ENCODE results near the gene ATG14. TPM values are rescaled to one million over a fixed set of nuclear protein-coding genes. Genes with fewer than 3 reads are reported as not detected.
"Not testable (repeated sequence)": the region's sequence is repeated elsewhere in the genome, so short reads cannot be mapped to it uniquely, and the experiment has no call there.

Gene ATG14
- total RNA-seq, 8 experiments from 2014 or later = 7.7 to 19.1 (median 13.6) TPM

DNA sequence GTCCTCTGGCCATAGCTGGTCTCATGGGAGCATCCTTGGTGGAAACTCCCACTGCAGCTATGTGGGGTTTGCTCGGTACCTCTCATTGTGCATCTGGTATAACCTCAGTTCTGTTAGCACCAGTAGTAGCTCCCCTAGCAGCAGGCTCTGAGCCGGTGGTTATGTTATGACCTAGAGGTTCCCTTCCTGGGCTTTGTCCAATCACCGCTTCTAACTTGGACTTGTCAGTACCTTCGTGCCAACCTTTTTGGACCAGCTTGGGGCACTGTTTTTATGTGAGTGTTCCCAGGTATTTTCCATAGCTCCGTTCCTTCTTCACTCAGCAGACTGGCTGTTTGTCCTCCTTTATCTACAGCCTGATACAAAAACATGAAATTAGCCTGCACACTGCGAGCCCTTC, 55.7 kb downstream of the ATG14 start:
- Histone ChIP-seq H3K4me3 (no peak overlapping the region), H3K4me1 (replicated peaks in 1 of 2) (no peaks in the 10 kb centered on the region), H3K27ac (no peak overlapping the region)
- in situ Hi-C loops (cut with MboI; ENCODE audit: low pct_unique_long_range_greater_than_20kb in 2 of 9, low sequenced_read_pairs in 9 of 9, unreplicated experiment in 9 of 9) = loop anchor here in 2 of 9 experiments (25.0 kb wide), 1 partner anchor 94 kb away; the partner anchor contains the start of gene FBXO34 (in 2 of the 2)
- 67 to 100% (median 85%) methylated on average over 1 to 5 of the region's 6 CpGs; no CpG with 5 or more reads in 2 of the 10 experiments for WGBS, 10 experiments
- no peak for ATAC-seq (replicated peaks in 6 of 8)

DNA sequence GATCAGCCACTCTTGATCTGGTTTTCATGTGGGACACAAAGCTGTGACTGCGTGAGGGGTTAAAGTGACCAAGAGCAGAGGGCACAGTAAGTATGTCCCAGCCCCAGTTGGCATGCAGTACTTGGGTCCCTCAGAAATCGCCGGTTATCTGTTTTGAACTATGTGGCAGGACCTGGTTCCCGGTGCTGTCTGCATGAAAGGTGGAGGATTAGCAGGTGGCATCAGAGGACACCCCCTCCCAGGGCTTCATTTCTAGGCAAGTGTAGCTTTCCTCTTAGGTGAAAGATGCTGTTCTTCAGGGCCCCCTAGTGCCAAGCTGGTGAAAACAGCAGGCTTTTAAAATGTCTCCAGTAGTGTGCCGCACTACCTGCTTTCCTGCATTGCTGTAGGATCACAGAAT, 57.1 kb downstream of the ATG14 start:
- H3K4me1 ChIP-seq (replicated peaks in 1 of 2) = no peaks in the 10 kb centered on the region
- no peak overlapping the region for H3K4me3 ChIP-seq
- no peak overlapping the region for H3K27ac ChIP-seq
- in situ Hi-C loops (cut with MboI; ENCODE audit: low pct_unique_long_range_greater_than_20kb in 2 of 9, low sequenced_read_pairs in 9 of 9, unreplicated experiment in 9 of 9) = loop anchor here in 2 of 9 experiments (25.0 kb wide), 1 partner anchor 92 kb away; the partner anchor contains the start of gene FBXO34 (in 2 of the 2)
- ATAC-seq (replicated peaks in 6 of 8) = peak; percentile 56 to 91 (median 70)
- 17 to 100% (median 70%) methylated on average over 1 to 4 of the region's 5 CpGs; no CpG with 5 or more reads in 5 of the 10 experiments for WGBS, 10 experiments

DNA sequence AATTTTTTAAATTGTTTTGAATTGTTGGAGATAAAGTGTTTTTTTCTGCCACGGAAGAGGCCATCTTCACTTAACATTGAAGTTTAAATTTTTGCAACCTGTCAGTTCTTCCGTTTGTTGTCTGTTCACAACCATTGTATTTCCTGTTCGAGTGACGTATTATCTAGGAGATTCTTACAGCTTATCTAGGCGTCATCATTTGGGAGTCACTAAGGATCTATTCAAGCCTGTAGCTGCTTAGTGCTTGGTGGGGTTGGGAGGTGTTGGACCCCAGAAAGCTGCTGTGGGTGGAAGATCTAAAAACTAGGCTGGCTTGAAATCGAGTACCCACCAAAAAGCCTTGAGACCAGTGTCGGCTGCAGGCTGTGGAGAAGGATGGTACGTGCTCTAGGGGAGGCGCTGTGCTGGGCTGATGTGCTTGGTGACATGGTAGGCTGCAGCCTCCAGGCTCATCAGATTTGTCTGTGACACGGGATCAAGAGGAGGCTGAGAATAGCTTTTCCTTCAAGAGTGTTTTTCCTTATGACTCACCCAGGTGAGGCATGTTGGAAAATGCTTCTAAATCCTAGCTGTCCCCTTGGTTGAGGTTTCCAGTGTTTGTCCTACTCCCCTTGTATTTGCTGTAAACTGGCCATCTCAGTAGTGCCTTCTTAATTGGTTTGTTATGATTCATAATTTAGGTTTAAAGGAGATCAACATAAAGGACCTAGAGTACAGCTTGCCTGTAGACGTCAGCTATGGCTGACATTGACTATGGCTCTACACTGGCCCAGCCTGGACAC, 57.8 kb downstream of the ATG14 start:
- Histone ChIP-seq H3K27ac (no peak overlapping the region), H3K4me3 (no peak overlapping the region), H3K4me1 (replicated peaks in 1 of 2) (no peaks in the 10 kb centered on the region)
- peak in 2 of 8 experiments; percentile 4 to 41 for ATAC-seq (replicated peaks in 6 of 8)
- in situ Hi-C loops (cut with MboI; ENCODE audit: low pct_unique_long_range_greater_than_20kb in 2 of 9, low sequenced_read_pairs in 9 of 9, unreplicated experiment in 9 of 9) = loop anchor here in 2 of 9 experiments (25.0 kb wide), 1 partner anchor 92 kb away; the partner anchor contains the start of gene FBXO34 (in 2 of the 2)
- 87 to 100% (median 96%) methylated on average over 1 to 9 of the region's 11 CpGs for WGBS, 10 experiments

DNA sequence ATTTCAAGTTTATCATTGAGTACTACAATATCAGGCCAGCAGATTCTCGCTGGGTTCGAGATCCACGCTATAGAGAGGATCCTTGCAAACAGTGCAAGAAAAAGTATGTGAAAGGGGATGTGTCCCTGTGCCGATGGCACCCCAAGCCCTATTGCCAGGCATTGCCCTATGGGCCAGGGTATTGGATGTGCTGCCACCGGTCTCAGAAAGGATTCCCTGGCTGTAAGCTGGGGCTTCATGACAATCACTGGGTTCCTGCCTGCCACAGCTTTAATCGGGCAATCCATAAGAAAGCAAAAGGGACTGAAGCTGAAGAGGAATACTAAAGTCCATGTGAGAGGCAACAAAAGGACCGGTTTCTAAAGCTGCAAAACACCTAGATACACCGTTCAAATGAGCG, 59.4 kb downstream of the ATG14 start:
- no peaks in the 10 kb centered on the region for H3K4me1 ChIP-seq (replicated peaks in 1 of 2)
- H3K27ac ChIP-seq = no peak overlapping the region
- 84 to 100% (median 95%) methylated on average over 3 to 8 of the region's 9 CpGs; no CpG with 5 or more reads in 3 of the 10 experiments for WGBS, 10 experiments
- ATAC-seq (replicated peaks in 6 of 8) = no peak
- in situ Hi-C loops (cut with MboI; ENCODE audit: low pct_unique_long_range_greater_than_20kb in 2 of 9, low sequenced_read_pairs in 9 of 9, unreplicated experiment in 9 of 9) = loop anchor here in 2 of 9 experiments (25.0 kb wide), 1 partner anchor 90 kb away; the partner anchor contains the start of gene FBXO34 (in 2 of the 2)
- H3K4me3 ChIP-seq = no peak overlapping the region

DNA sequence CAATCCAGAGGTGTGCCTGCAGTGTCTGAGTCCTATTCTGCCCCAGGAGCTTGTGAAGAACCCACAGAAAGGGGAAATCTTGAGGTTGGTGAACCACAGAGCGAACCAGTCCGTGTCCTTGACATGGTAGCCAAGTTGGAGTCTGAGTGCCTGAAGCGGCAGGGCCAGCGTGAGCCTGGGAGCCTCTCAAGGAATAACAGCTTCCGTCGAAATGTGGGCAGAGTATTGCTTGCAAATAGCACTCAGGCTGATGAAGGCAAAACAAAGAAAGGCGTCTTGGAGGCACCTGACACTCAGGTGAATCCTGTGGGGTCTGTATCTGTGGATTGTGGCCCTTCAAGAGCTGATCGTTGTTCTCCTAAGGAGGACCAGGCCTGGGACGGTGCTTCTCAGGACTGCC, 60.5 kb downstream of the ATG14 start:
- Histone ChIP-seq H3K4me3 (no peak overlapping the region), H3K4me1 (replicated peaks in 1 of 2) (peaks cover 3 to 5% of the 10 kb centered on the region in 2 donors), H3K27ac (no peak overlapping the region)
- in situ Hi-C loops (cut with MboI; ENCODE audit: low pct_unique_long_range_greater_than_20kb in 2 of 9, low sequenced_read_pairs in 9 of 9, unreplicated experiment in 9 of 9) = loop anchor here in 2 of 9 experiments (25.0 kb wide), 1 partner anchor 89 kb away; the partner anchor contains the start of gene FBXO34 (in 2 of the 2)
- WGBS, 10 experiments = 87 to 100% (median 92%) methylated on average over 4 to 5 of the region's 9 CpGs; no CpG with 5 or more reads in 5 of the 10 experiments
- no peak for ATAC-seq (replicated peaks in 6 of 8)

DNA sequence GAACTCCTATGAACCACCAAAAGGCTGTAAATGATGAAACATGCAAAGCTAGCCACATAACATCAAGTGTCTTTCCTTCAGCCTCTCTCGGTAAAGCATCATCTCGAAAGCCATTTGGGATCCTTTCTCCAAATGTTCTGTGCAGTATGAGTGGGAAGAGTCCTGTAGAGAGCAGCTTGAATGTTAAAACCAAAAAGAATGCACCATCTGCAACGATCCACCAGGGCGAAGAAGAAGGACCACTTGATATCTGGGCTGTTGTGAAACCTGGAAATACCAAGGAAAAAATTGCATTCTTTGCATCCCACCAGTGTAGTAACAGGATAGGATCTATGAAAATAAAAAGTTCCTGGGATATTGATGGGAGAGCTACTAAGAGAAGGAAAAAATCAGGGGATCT, 61.2 kb downstream of the ATG14 start:
- no peak for ATAC-seq (replicated peaks in 6 of 8)
- 66 to 96% (median 89%) methylated on average over 1 to 4 of the region's 4 CpGs for WGBS, 10 experiments
- Histone ChIP-seq H3K4me1 (replicated peaks in 1 of 2) (peaks cover 3 to 5% of the 10 kb centered on the region in 2 donors), H3K4me3 (no peak overlapping the region), H3K27ac (no peak overlapping the region)
- in situ Hi-C loops (cut with MboI; ENCODE audit: low pct_unique_long_range_greater_than_20kb in 2 of 9, low sequenced_read_pairs in 9 of 9, unreplicated experiment in 9 of 9) = loop anchor here in 2 of 9 experiments (25.0 kb wide), 1 partner anchor 88 kb away; the partner anchor contains the start of gene FBXO34 (in 2 of the 2)

DNA sequence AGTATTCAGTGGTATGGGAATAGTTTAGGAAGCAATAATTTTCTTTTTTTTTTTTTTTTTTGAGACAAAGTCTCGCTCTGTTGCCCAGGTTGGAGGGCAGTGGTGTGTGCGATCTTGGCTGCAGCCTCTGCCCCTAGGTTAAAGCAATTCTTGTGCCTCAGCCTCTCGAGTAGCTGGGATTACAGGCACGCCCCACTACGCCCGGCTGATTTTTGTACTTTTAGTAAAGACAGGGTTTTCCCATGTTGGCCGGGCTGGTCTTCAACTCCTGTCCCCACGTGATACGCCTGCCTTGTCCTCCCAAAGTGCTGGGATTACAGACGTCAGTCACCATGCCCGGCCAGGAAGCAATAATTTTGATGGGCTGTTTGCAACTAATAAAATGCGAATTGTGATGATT, 62.1 kb downstream of the ATG14 start:
- H3K4me3 ChIP-seq = no peak overlapping the region
- H3K27ac ChIP-seq = no peak overlapping the region
- ATAC-seq (replicated peaks in 6 of 8) = peak in 1 of 8 experiments; percentile 23
- WGBS, 10 experiments = 49 to 100% (median 87%) methylated on average over 2 to 10 of the region's 12 CpGs
- H3K4me1 ChIP-seq (replicated peaks in 1 of 2) = peaks cover 3 to 5% of the 10 kb centered on the region in 2 donors
- in situ Hi-C loops (cut with MboI; ENCODE audit: low pct_unique_long_range_greater_than_20kb in 2 of 9, low sequenced_read_pairs in 9 of 9, unreplicated experiment in 9 of 9) = no loop called here

DNA sequence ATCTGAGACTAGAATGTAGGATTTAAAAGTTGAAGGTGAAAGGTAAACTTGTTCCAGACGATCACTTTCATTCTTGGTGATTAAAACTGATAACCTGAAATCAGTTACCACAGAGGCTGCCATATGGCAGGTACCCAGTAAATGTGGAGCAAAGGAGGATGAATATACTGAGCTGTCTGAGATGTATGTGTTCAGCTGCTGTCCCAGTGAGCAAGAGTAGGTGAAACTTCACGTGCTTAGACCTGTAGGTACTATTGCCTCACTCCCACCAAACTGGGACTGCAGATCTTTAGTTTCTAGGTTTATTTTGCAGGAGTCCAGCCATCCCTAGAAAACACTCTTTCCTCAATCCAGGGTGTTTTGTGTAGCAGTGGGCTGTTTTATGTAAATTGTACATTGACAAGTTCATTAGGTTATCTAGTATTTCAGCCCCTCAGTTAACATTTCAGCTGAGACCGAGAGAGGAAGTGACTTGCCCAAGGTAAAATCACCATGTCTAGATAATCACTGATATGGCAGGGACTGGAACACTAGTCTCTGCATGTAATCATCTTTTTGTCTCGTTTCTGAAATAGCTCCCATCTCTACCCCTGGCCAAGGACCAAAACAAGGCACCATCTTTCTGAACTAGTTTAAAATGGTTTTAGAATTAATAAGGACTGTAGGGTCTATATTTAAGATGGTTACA, 62.7 kb downstream of the ATG14 start:
- 68 to 100% (median 93%) methylated on average over 2 to 4 of the region's 4 CpGs; no CpG with 5 or more reads in 1 of the 10 experiments for WGBS, 10 experiments
- H3K4me3 ChIP-seq = no peak overlapping the region
- in situ Hi-C loops (cut with MboI; ENCODE audit: low pct_unique_long_range_greater_than_20kb in 2 of 9, low sequenced_read_pairs in 9 of 9, unreplicated experiment in 9 of 9) = no loop called here
- H3K27ac ChIP-seq = no peak overlapping the region
- H3K4me1 ChIP-seq (replicated peaks in 1 of 2) = peaks cover 3 to 5% of the 10 kb centered on the region in 2 donors
- ATAC-seq (replicated peaks in 6 of 8) = no peak

DNA sequence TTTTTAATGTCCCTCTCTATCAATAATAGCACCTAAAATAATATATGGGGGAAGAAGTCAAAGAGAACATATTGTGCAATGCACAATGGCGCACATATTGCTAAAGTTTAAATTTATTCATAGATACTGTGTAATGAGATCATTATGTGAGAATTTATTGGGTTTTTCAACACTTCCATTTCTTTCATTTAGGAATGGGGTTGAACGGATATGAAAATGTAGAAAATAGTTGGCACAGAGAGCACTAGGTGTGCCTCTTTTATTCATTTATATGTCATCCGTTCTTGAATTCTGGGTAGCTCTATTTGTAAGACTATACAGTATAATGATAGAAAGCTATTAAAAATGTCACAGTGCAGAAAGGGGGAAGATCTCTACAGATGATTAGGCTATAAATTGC, 63.9 kb downstream of the ATG14 start:
- Histone ChIP-seq H3K4me3 (no peak overlapping the region), H3K4me1 (replicated peaks in 1 of 2) (peaks cover 3 to 5% of the 10 kb centered on the region in 2 donors), H3K27ac (no peak overlapping the region)
- WGBS, 10 experiments = 0 to 100% (median 57%) methylated on average over 1 to 3 of the region's 3 CpGs; no CpG with 5 or more reads in 1 of the 10 experiments
- in situ Hi-C loops (cut with MboI; ENCODE audit: low pct_unique_long_range_greater_than_20kb in 2 of 9, low sequenced_read_pairs in 9 of 9, unreplicated experiment in 9 of 9) = no loop called here
- peak in 3 of 8 experiments; percentile 84 to 90 (median 85) for ATAC-seq (replicated peaks in 6 of 8)

DNA sequence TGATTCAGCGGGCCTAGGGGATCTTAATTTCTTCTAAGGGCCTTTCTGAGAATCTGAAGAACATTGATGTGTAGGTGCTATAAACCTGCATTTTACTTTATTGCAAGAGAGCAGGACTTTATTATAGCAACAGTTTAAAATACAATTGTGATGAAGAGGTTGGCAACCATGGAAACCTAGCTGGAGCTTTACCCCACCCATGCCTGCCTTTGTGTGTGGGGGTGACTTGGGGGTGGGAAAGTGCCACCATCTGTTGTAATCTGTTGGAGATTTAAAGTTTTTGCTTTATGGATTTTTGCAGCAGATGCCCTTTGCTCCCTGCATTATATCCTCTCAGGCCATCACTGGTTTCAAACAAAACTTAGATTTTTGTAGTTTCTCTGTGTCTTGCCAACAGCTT, 64.6 kb downstream of the ATG14 start:
- in situ Hi-C loops (cut with MboI; ENCODE audit: low pct_unique_long_range_greater_than_20kb in 2 of 9, low sequenced_read_pairs in 9 of 9, unreplicated experiment in 9 of 9) = no loop called here
- Histone ChIP-seq H3K4me3 (no peak overlapping the region), H3K27ac (no peak overlapping the region), H3K4me1 (replicated peaks in 1 of 2) (peaks cover 3 to 5% of the 10 kb centered on the region in 2 donors)
- 60 to 100% (median 94%) methylated on average over 1 of the region's 1 CpG; no CpG with 5 or more reads in 4 of the 10 experiments for WGBS, 10 experiments
- peak in 1 of 8 experiments; percentile 13 for ATAC-seq (replicated peaks in 6 of 8)

DNA sequence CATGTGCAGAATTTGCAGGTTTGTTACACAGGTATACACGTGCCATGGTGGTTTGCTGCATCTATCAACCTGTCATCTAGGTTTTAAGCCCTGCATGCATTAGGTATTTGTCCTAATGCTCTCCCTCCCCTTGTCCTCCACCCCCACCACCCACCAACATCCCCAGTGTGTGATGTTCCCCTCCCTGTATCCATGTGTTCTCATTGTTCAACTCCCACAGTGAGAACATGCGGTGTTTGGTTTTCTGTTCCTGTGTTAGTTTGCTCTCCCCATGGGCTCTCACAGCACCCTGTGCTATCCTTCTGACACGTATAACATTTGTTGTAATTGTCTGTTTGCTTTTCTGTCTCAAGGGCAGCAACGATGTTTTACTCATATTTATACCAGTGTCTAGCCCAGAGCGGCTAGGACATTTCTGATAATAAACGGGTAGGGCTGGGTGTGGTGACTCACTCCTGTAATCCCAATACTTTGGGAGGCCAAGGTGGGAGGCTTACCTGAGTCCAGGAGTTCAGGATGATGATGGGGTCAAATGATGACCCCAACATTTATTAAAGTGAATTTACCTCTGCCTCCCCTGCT, 67.0 kb downstream of the ATG14 start:
- WGBS, 10 experiments = 57 to 85% (median 68%) methylated on average over 1 to 3 of the region's 6 CpGs; no CpG with 5 or more reads in 4 of the 10 experiments
- in situ Hi-C loops (cut with MboI; ENCODE audit: low pct_unique_long_range_greater_than_20kb in 2 of 9, low sequenced_read_pairs in 9 of 9, unreplicated experiment in 9 of 9) = not testable (repeated sequence)

DNA sequence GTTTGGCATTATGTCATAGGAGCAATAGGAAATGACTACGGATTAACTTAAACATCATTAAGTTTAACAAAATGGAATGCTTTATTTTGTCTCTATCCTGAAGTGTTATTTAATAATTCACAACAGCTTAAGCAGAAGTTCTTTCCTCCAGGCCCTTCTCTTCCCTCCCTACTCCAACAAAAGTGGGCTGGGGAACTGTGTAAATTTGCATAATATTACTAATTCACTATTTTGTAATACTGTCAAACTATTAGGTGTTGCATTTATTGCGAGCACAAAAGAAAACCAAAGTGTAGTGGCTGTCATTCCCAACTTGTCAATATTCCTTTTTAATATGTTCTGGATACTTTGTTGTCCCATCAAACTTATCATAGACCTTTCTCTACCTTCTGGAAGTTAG, 69.8 kb downstream of the ATG14 start:
- in situ Hi-C loops (cut with MboI; ENCODE audit: low pct_unique_long_range_greater_than_20kb in 2 of 9, low sequenced_read_pairs in 9 of 9, unreplicated experiment in 9 of 9) = no loop called here
- H3K27ac ChIP-seq = no peak overlapping the region
- peaks cover 0 to under 1% of the 10 kb centered on the region in 2 donors for H3K4me1 ChIP-seq (replicated peaks in 1 of 2)
- H3K4me3 ChIP-seq = no peak overlapping the region
- ATAC-seq (replicated peaks in 6 of 8) = no peak
- WGBS, 10 experiments = 64 to 100% (median 92%) methylated on average over 1 to 2 of the region's 2 CpGs; no CpG with 5 or more reads in 1 of the 10 experiments

More for the DNA sequence above, 67.0 kb downstream of the ATG14 start:
- H3K4me3 ChIP-seq; H3K4me1 ChIP-seq (replicated peaks in 1 of 2); ATAC-seq (replicated peaks in 6 of 8); H3K27ac ChIP-seq: not testable (repeated sequence)
